Parathyroid adenoma (tissue), 2 donors: ENCODE results near the gene SLC7A14.

Experiments
- H2AFZ ChIP-seq: fragments of 300-600 bp; sonication (generic); one replicate; pipeline ENCODE4 v1.7.0; 2017; ENCODE audit warnings: antibody characterized with exemption, mild to moderate bottlenecking
- H3K27ac ChIP-seq: fragments of 300-600 bp; sonication (generic); one replicate; pipeline ENCODE4 v1.7.0; 2017
- H3K27me3 ChIP-seq: fragments of 300-600 bp; sonication (generic); one replicate; pipeline ENCODE4 v1.7.0; 2017; ENCODE audit warnings: low read length; ENCODE audit not compliant: control insufficient read depth, insufficient read depth
- H3K36me3 ChIP-seq: fragments of 300-600 bp; sonication (generic); one replicate; pipeline ENCODE4 v1.7.0; 2017; ENCODE audit warnings: low read length; ENCODE audit not compliant: control insufficient read depth, insufficient read depth
- H3K4me1 ChIP-seq: fragments of 300-600 bp; sonication (generic); one replicate; pipeline ENCODE4 v1.7.0; 2017; ENCODE audit warnings: control low read depth
- H3K4me2 ChIP-seq: fragments of 300-600 bp; sonication (generic); one replicate; pipeline ENCODE4 v1.7.0; 2017; ENCODE audit warnings: low read length
- H3K4me3 ChIP-seq: fragments of 300-600 bp; sonication (generic); one replicate; pipeline ENCODE4 v1.7.0; 2017; ENCODE audit warnings: low read depth, low read length
- H3K79me2 ChIP-seq: fragments of 300-600 bp; sonication (generic); one replicate; pipeline ENCODE4 v1.7.0; 2017; ENCODE audit warnings: control low read depth
- H3K9ac ChIP-seq: fragments of 300-600 bp; sonication (generic); one replicate; pipeline ENCODE4 v1.7.0; 2017; ENCODE audit warnings: mild to moderate bottlenecking
- H3K9me3 ChIP-seq: fragments of 300-600 bp; sonication (generic); one replicate; pipeline ENCODE4 v1.7.0; 2017; ENCODE audit warnings: low read length; ENCODE audit not compliant: control insufficient read depth
- TF ChIP-seq, protein P1 (sequence below): fragments of 300-600 bp; sonication (generic); IDR thresholded peaks from one replicate; pipeline ENCODE4 v1.7.0; 2017; ENCODE audit warnings: antibody characterized with exemption, mild to moderate bottlenecking
- donor health status: primary hyperparathyroidism.

The SLC7A14 gene

DNA sequence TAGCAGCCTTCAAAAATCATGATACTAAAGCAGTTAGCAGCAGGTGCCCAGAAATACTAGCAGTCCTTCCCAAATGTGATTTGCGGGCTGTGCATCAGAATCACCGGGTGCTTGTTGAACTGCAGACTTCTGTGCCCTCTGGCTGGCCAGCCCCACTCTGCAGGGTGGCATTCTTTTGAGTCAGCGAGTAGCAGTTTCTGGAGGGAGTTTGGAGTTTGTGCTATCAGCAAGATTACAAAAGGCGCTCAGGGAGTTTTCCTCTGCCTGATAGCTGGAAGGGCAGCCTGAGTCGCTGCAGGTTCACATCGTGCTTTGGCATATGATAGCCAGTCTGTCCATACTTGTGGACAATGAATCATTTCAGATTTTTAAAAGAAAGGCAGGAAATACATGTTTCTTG is 109.6 kb downstream of the SLC7A14 start:
- no peak overlapping the region for H2AFZ ChIP-seq
- no peak overlapping the region for H3K4me3 ChIP-seq
- no peak overlapping the region for H3K27ac ChIP-seq
- no peak overlapping the region for H3K9ac ChIP-seq
- no peaks in the 10 kb centered on the region for H3K36me3 ChIP-seq
- H3K4me2 ChIP-seq, result no peak overlapping the region
- H3K79me2 ChIP-seq, result no peaks in the 10 kb centered on the region
- H3K4me1 ChIP-seq, result no peaks in the 10 kb centered on the region
- TF ChIP-seq, protein P1, sequence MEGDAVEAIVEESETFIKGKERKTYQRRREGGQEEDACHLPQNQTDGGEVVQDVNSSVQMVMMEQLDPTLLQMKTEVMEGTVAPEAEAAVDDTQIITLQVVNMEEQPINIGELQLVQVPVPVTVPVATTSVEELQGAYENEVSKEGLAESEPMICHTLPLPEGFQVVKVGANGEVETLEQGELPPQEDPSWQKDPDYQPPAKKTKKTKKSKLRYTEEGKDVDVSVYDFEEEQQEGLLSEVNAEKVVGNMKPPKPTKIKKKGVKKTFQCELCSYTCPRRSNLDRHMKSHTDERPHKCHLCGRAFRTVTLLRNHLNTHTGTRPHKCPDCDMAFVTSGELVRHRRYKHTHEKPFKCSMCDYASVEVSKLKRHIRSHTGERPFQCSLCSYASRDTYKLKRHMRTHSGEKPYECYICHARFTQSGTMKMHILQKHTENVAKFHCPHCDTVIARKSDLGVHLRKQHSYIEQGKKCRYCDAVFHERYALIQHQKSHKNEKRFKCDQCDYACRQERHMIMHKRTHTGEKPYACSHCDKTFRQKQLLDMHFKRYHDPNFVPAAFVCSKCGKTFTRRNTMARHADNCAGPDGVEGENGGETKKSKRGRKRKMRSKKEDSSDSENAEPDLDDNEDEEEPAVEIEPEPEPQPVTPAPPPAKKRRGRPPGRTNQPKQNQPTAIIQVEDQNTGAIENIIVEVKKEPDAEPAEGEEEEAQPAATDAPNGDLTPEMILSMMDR, result no peak
- H3K9me3 ChIP-seq, result no peaks in the 10 kb centered on the region
- H3K27me3 ChIP-seq, result no peaks in the 10 kb centered on the region

- H3K9ac ChIP-seq, result no peak overlapping the region
- no peak overlapping the region for H2AFZ ChIP-seq
- no peak overlapping the region for H3K4me2 ChIP-seq
- TF ChIP-seq, protein P1, result no peak
- no peaks in the 10 kb centered on the region for H3K4me1 ChIP-seq
- no peak overlapping the region for H3K4me3 ChIP-seq
- H3K27ac ChIP-seq, result no peak overlapping the region
- no peaks in the 10 kb centered on the region for H3K27me3 ChIP-seq
- no peaks in the 10 kb centered on the region for H3K9me3 ChIP-seq
- no peaks in the 10 kb centered on the region for H3K79me2 ChIP-seq
- H3K36me3 ChIP-seq, result no peaks in the 10 kb centered on the region
Observed at GRCh38 chr3:170475092-170475685, 110.7 kb downstream of the SLC7A14 start.

GRCh38 chr3:170473358-170473757 is 112.5 kb downstream of the SLC7A14 start:
- no peak overlapping the region for H3K4me3 ChIP-seq
- no peaks in the 10 kb centered on the region for H3K4me1 ChIP-seq
- no peak overlapping the region for H3K9ac ChIP-seq
- no peaks in the 10 kb centered on the region for H3K9me3 ChIP-seq
- H3K27me3 ChIP-seq, result no peaks in the 10 kb centered on the region
- H3K4me2 ChIP-seq, result no peak overlapping the region
- H3K79me2 ChIP-seq, result no peaks in the 10 kb centered on the region
- no peak overlapping the region for H3K27ac ChIP-seq
- no peaks in the 10 kb centered on the region for H3K36me3 ChIP-seq
- H2AFZ ChIP-seq, result no peak overlapping the region
- TF ChIP-seq, protein P1, result no peak

DNA sequence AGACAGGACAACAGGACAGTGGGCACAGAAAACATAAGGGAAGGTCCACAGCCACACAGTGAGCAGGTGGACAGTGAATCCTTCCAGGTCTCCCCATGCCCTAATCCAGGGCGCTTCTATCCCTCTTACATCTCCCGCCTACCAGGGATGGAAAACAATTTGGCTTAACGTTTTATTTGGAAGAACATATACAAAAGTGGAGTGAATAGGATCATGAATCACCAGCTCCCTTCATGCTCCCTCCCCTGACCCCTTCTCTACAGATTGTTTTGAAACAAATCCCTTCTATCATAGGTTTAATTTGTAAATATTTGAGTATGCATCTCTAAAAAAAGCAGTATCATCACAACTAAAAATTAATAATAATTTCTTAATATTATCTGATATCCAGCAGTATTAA is 114.7 kb downstream of the SLC7A14 start:
- H3K4me3 ChIP-seq, result no peak overlapping the region
- H3K27me3 ChIP-seq, result no peaks in the 10 kb centered on the region
- no peaks in the 10 kb centered on the region for H3K36me3 ChIP-seq
- no peaks in the 10 kb centered on the region for H3K4me1 ChIP-seq
- no peak overlapping the region for H2AFZ ChIP-seq
- TF ChIP-seq, protein P1, result no peak
- no peaks in the 10 kb centered on the region for H3K9me3 ChIP-seq
- no peak overlapping the region for H3K27ac ChIP-seq
- H3K9ac ChIP-seq, result no peak overlapping the region
- H3K4me2 ChIP-seq, result no peak overlapping the region
- no peaks in the 10 kb centered on the region for H3K79me2 ChIP-seq
